Erythroblast (primary cell): Measurements from ENCODE around the gene NOP9.

Source experiments
- GATA1 ChIP-seq: IDR thresholded peaks from 2 replicates; pipeline ENCODE4 v1.6.1; 2011; ENCODE audit warnings: low read depth, mild to moderate bottlenecking, control low read depth, low read length, moderate library complexity
- POLR2A ChIP-seq: IDR thresholded peaks from 2 replicates; pipeline ENCODE4 v1.6.1; 2011; ENCODE audit warnings: mild to moderate bottlenecking, low read length

- TF ChIP-seq POLR2A (no peak), GATA1 (no peak)
Observed at GRCh38 chr14:24307575-24308341, 8.1 kb downstream of the NOP9 start, which contains the start of gene CIDEB.
